ENCODE results near the gene CELF2. TPM values are rescaled to one million over a fixed set of nuclear protein-coding genes. Genes with fewer than 3 reads are reported as not detected.

CELF2 gene
- total RNA-seq, 1 experiment from 2014 or later, result 28.7 TPM

- H3K79me2 ChIP-seq (ENCODE audit: insufficient read depth, low read length), result no peaks in the 10 kb centered on the region
- H4K20me1 ChIP-seq (ENCODE audit: control insufficient read depth, insufficient read depth, insufficient read length), result no peaks in the 10 kb centered on the region
- H2AK5ac ChIP-seq (ENCODE audit: insufficient read length, low read length), result no peak overlapping the region
- no peak overlapping the region for H2BK5ac ChIP-seq (ENCODE audit: insufficient read length, low read length)
- no peak for TF ChIP-seq CTCF (conservative IDR thresholded peaks at IDR 0.05)
- no peak overlapping the region for H3K4me2 ChIP-seq (ENCODE audit: insufficient read depth, insufficient read length, low read length)
- Mint-ChIP-seq H3K4me1 (peaks cover 34 to 38% of the 10 kb centered on the region in 2 experiments), H3K9me3 (peaks cover 6 to 10% of the 10 kb centered on the region in 2 experiments; a peak in 4 of 5 replicates), H3K27me3 (ENCODE audit: low read depth) (no peaks in the 10 kb centered on the region), H3K36me3 (ENCODE audit: insufficient read depth in 1 of 3, low read depth in 3 of 3) (peaks cover 0 to 21% (median 4%) of the 10 kb centered on the region in 3 experiments; a peak in 6 of 7 replicates), H3K27ac (peak overlapping the region in 1 of 3 experiments; percentile 72; a peak in 2 of 7 replicates), H3K4me3 (no peak overlapping the region)
- H2BK15ac ChIP-seq (ENCODE audit: low read depth, low read length), result no peak overlapping the region
- no peak overlapping the region for H3K23ac ChIP-seq (ENCODE audit: insufficient read length, low read depth, low read length)
- H3K4ac ChIP-seq (ENCODE audit: low read depth, low read length), result no peak overlapping the region
- no CpG with 5 or more reads among the region's 6 CpGs for WGBS (ENCODE audit: extremely low coverage, insufficient read length, low lambda C conversion rate)
- H3K79me1 ChIP-seq (ENCODE audit: insufficient read depth, low read depth, low read length, poor library complexity, severe bottlenecking), result no peaks in the 10 kb centered on the region
- no peak overlapping the region for H2BK20ac ChIP-seq (ENCODE audit: low read depth, low read length, poor library complexity, severe bottlenecking)
- no peak overlapping the region for H3K27ac ChIP-seq (ENCODE audit: insufficient read length, low read depth, low read length)
- H3K23me2 ChIP-seq (ENCODE audit: insufficient read length, low read depth, low read length, poor library complexity, severe bottlenecking), result no peaks in the 10 kb centered on the region
- no peak overlapping the region for H4K5ac ChIP-seq (ENCODE audit: insufficient read length, low read depth, low read length)
- DNase-seq, result no peak
- no peak overlapping the region for H3K9ac ChIP-seq (ENCODE audit: extremely low read depth, insufficient read length, low read length)
- no peak overlapping the region for H4K8ac ChIP-seq (replicated peaks; ENCODE audit: insufficient read length, low read depth, low read length)
- H3K9me3 ChIP-seq (ENCODE audit: control insufficient read depth, low read depth, low read length), result no peaks in the 10 kb centered on the region
- no peak overlapping the region for H3K14ac ChIP-seq (ENCODE audit: insufficient read depth, low read length)
- no peak overlapping the region for H2AFZ ChIP-seq (ENCODE audit: low read length)
- H3T11ph ChIP-seq (ENCODE audit: low read length), result no peak overlapping the region
- H2BK12ac ChIP-seq (ENCODE audit: insufficient read length, low read depth, low read length), result no peak overlapping the region
- H3K27me3 ChIP-seq (ENCODE audit: insufficient read depth, low read length), result no peaks in the 10 kb centered on the region
- no peak overlapping the region for H4K91ac ChIP-seq (ENCODE audit: insufficient read length, low read depth, low read length)
- H3K56ac ChIP-seq (ENCODE audit: insufficient read length, low read depth, low read length), result no peak overlapping the region
- H3K18ac ChIP-seq (ENCODE audit: insufficient read length, low read depth, low read length), result no peak overlapping the region
- no peaks in the 10 kb centered on the region for H3K4me1 ChIP-seq (ENCODE audit: insufficient read depth, low read length)
- H2BK120ac ChIP-seq (ENCODE audit: low read depth, low read length, poor library complexity, severe bottlenecking), result no peak overlapping the region
These were observed 39.8 kb downstream of the CELF2 start for GRCh38 chr10:11057448-11057847.
